ENCODE measurements around the gene ROGDI. TPM values are rescaled to one million over a fixed set of nuclear protein-coding genes. Genes with fewer than 3 reads are reported as not detected.

ROGDI gene
- total and polyA plus RNA-seq, 2 experiments from 2014 or later: 21.4 to 27.3 TPM

GRCh38 chr16:4801051-4801961, 1.1 kb downstream of the ROGDI start:
- in situ Hi-C loops (cut with MboI): no loop called here
- Histone ChIP-seq H4K20me1 (ENCODE audit: insufficient read depth) (no peaks in the 10 kb centered on the region), H2AFZ (peak overlapping the region; percentile 86), H3K9me3 (ENCODE audit: low read depth) (no peaks in the 10 kb centered on the region), H3K27ac (no peak overlapping the region), H3K79me2 (ENCODE audit: insufficient read depth) (no peaks in the 10 kb centered on the region), H3K9ac (peak overlapping the region; percentile 78), H3K4me2 (ENCODE audit: unreplicated experiment) (peak overlapping the region; percentile 66), H3K9me2 (ENCODE audit: insufficient read depth) (no peaks in the 10 kb centered on the region), H3K36me3 (ENCODE audit: low read depth) (no peaks in the 10 kb centered on the region), H3F3A (ENCODE audit: insufficient read depth) (peaks cover 5% of the 10 kb centered on the region; the same call in 1 of the 2 replicates), H3K4me3 (peak overlapping the region; percentile 83), H3K4me1 (ENCODE audit: insufficient read depth) (no peaks in the 10 kb centered on the region; the same call in none of the 2 replicates), H3K27me3 (replicated peaks; ENCODE audit: insufficient read depth) (no peaks in the 10 kb centered on the region)
- 69 to 70% methylated on average over 26 to 29 of the region's 29 CpGs for WGBS, 2 experiments (ENCODE audit: low coverage in 1 of 2, low lambda C conversion rate in 2 of 2, missing lambda C conversion rate in 2 of 2)
- no peak for DNase-seq
- TF ChIP-seq EZH2 (IDR thresholded peaks at IDR 0.05; ENCODE audit: insufficient read depth, poor library complexity, severe bottlenecking) (no peak), EZH2phosphoT487 (IDR thresholded peaks at IDR 0.05; ENCODE audit: insufficient read depth, low read depth) (no peak)

DNA sequence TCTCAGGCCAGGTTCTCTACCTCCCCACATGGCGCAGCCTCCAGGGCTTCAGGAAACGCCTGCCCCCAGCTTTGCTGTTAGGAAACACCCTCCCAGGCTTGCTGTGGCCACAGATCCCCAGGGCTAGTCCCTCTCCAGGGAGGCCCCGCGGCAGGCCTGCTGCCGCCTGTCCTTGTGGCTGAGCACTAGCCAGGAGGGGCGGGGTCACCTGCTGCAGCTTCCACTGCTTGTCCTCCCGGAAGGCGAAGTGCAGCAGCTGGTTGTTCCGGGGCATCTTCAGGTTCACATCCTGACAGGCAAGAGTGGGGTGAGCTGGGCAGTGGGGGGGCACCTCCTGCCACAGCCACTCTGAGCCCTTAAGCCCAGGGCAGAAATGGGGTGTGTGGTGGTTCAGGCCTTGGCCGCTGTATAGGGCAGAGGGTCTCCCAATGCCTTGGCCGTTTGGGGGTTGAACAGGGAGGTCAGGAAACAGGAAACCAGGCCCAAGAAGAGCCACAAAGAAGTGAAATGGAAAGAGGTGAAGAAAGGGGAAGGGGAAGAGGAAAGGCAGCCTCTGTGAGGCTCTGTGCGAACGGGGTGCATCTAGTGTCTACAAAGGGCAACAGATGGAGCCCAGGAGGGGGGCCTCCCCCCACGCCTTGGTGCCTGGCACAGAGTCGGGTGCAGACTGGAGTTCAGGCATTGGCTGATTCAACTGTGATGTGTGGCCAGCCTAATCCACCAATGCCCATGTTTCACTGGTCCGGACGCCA, 2.0 kb downstream of the ROGDI start:
- Histone ChIP-seq H3K27me3 (replicated peaks; ENCODE audit: insufficient read depth) (no peaks in the 10 kb centered on the region), H3K36me3 (ENCODE audit: low read depth) (no peaks in the 10 kb centered on the region), H3F3A (ENCODE audit: insufficient read depth) (peaks cover 5% of the 10 kb centered on the region; the same call in 1 of the 2 replicates), H3K27ac (no peak overlapping the region), H4K20me1 (ENCODE audit: insufficient read depth) (no peaks in the 10 kb centered on the region), H2AFZ (no peak overlapping the region), H3K9me3 (ENCODE audit: low read depth) (no peaks in the 10 kb centered on the region), H3K79me2 (ENCODE audit: insufficient read depth) (no peaks in the 10 kb centered on the region), H3K9me2 (ENCODE audit: insufficient read depth) (no peaks in the 10 kb centered on the region), H3K4me1 (ENCODE audit: insufficient read depth) (no peaks in the 10 kb centered on the region; the same call in none of the 2 replicates), H3K4me3 (no peak overlapping the region), H3K9ac (no peak overlapping the region), H3K4me2 (ENCODE audit: unreplicated experiment) (no peak overlapping the region)
- WGBS, 2 experiments (ENCODE audit: low coverage in 1 of 2, low lambda C conversion rate in 2 of 2, missing lambda C conversion rate in 2 of 2): 85 to 88% methylated on average over 15 to 17 of the region's 17 CpGs
- no peak for DNase-seq
- in situ Hi-C loops (cut with MboI): no loop called here
- TF ChIP-seq EZH2phosphoT487 (IDR thresholded peaks at IDR 0.05; ENCODE audit: insufficient read depth, low read depth) (no peak), EZH2 (IDR thresholded peaks at IDR 0.05; ENCODE audit: insufficient read depth, poor library complexity, severe bottlenecking) (no peak)

- H3K9ac ChIP-seq: no peak overlapping the region
- WGBS, 2 experiments (ENCODE audit: low coverage in 1 of 2, low lambda C conversion rate in 2 of 2, missing lambda C conversion rate in 2 of 2): 80 to 81% methylated on average over 19 of the region's 19 CpGs
Measured at GRCh38 chr16:4799171-4799855, 3.1 kb downstream of the ROGDI start.

GRCh38 chr16:4798456-4798855, 4.0 kb downstream of the ROGDI start:
- TF ChIP-seq EZH2 (IDR thresholded peaks at IDR 0.05; ENCODE audit: insufficient read depth, poor library complexity, severe bottlenecking): no peak
- no peak for TF ChIP-seq EZH2phosphoT487 (IDR thresholded peaks at IDR 0.05; ENCODE audit: insufficient read depth, low read depth)
- Histone ChIP-seq H3K9me2 (ENCODE audit: insufficient read depth) (no peaks in the 10 kb centered on the region), H3K9ac (no peak overlapping the region), H3K4me1 (ENCODE audit: insufficient read depth) (no peaks in the 10 kb centered on the region; the same call in none of the 2 replicates), H4K20me1 (ENCODE audit: insufficient read depth) (no peaks in the 10 kb centered on the region), H3K79me2 (ENCODE audit: insufficient read depth) (no peaks in the 10 kb centered on the region), H3K36me3 (ENCODE audit: low read depth) (no peaks in the 10 kb centered on the region), H3K27me3 (replicated peaks; ENCODE audit: insufficient read depth) (no peaks in the 10 kb centered on the region), H2AFZ (no peak overlapping the region), H3K4me3 (no peak overlapping the region), H3K27ac (no peak overlapping the region), H3K4me2 (ENCODE audit: unreplicated experiment) (no peak overlapping the region), H3K9me3 (ENCODE audit: low read depth) (no peaks in the 10 kb centered on the region), H3F3A (ENCODE audit: insufficient read depth) (peaks cover 5% of the 10 kb centered on the region; the same call in 1 of the 2 replicates)
- DNase-seq: no peak
- 81 to 94% methylated on average over 9 to 14 of the region's 16 CpGs for WGBS, 2 experiments (ENCODE audit: low coverage in 1 of 2, low lambda C conversion rate in 2 of 2, missing lambda C conversion rate in 2 of 2)
- in situ Hi-C loops (cut with MboI): no loop called here

More at GRCh38 chr16:4799171-4799855, 3.1 kb downstream of the ROGDI start:
- Histone ChIP-seq H3K27me3 (replicated peaks; ENCODE audit: insufficient read depth) (no peaks in the 10 kb centered on the region), H3K4me1 (ENCODE audit: insufficient read depth) (no peaks in the 10 kb centered on the region; the same call in none of the 2 replicates), H3F3A (ENCODE audit: insufficient read depth) (peaks cover 5% of the 10 kb centered on the region; the same call in 1 of the 2 replicates), H3K9me2 (ENCODE audit: insufficient read depth) (no peaks in the 10 kb centered on the region), H3K79me2 (ENCODE audit: insufficient read depth) (no peaks in the 10 kb centered on the region), H3K9me3 (ENCODE audit: low read depth) (no peaks in the 10 kb centered on the region), H2AFZ (no peak overlapping the region), H3K4me3 (no peak overlapping the region), H3K27ac (no peak overlapping the region), H3K36me3 (ENCODE audit: low read depth) (no peaks in the 10 kb centered on the region), H3K4me2 (ENCODE audit: unreplicated experiment) (no peak overlapping the region), H4K20me1 (ENCODE audit: insufficient read depth) (no peaks in the 10 kb centered on the region)
- in situ Hi-C loops (cut with MboI): no loop called here
- TF ChIP-seq EZH2phosphoT487 (IDR thresholded peaks at IDR 0.05; ENCODE audit: insufficient read depth, low read depth): no peak
- no peak for TF ChIP-seq EZH2 (IDR thresholded peaks at IDR 0.05; ENCODE audit: insufficient read depth, poor library complexity, severe bottlenecking)
- DNase-seq: no peak
